HCT116 (cell line): ENCODE data around the gene KPNA3. TPM values are rescaled to one million over a fixed set of nuclear protein-coding genes. Genes with fewer than 3 reads are reported as not detected.

Experiments used
- ATAC-seq: fragments of 200-7000 bp; cut with Tn5 transposase; 2 replicates; pipeline ENCODE4 v1.9.1; 2020; ENCODE audit warnings: mild to moderate bottlenecking, moderate library complexity
- BruUV-seq: library from RNA; stranded (reverse); fragments of 400-500 nt; replicated peaks from 2 replicates; lab custom pipeline; 2021; lab: Mats Ljungman, UMichigan
- CTCF ChIA-PET: fragments of 300-600 bp; sonication (Branson Sonifier 250); formaldehyde crosslinking; loops from one replicate; lab custom pipeline; 2021; ENCODE audit warnings: antibody characterized with exemption; lab: Charles Lee
- POLR2A ChIA-PET: fragments of 300-600, 350-600 bp; sonication (Branson Sonifier 250); formaldehyde crosslinking; loops from one replicate; lab custom pipeline; 2021; ENCODE audit warnings: antibody characterized with exemption; lab: Charles Lee
- RAD21 ChIA-PET, 2 experiments: fragments of 300-600 bp; sonication (Branson Sonifier 250); formaldehyde crosslinking; loops; one replicate each; lab custom pipeline; 2023; ENCODE audit warnings: low total read pairs in 2 of 2; ENCODE audit not compliant: uncharacterized antibody in 2 of 2, unreplicated experiment in 2 of 2, low non-redundant PET in 1 of 2; lab: Charles Lee
- DNase-seq: peaks from one replicate; pipeline ENCODE4 v3.0.0-alpha.2; 2010; ENCODE audit warnings: low read depth, low spot score
- H2AFZ ChIP-seq: fragments of 200-600 bp; shearing (Covaris generic), sonication (generic); 2 replicates; pipeline ENCODE4 v1.6.1; 2017; ENCODE audit warnings: low read depth, mixed run types, mixed read lengths, antibody characterized with exemption, low read length; ENCODE audit not compliant: poor library complexity, severe bottlenecking
- H3K27ac ChIP-seq: 2 replicates; pipeline ENCODE4 v1.5.1; 2012; ENCODE audit warnings: low read depth, low read length
- H3K27me3 ChIP-seq: fragments of 200-600 bp; sonication (generic); 2 replicates; pipeline ENCODE4 v1.6.1; 2016; ENCODE audit warnings: mixed run types, low read length, mixed read lengths; ENCODE audit not compliant: insufficient read depth
- H3K36me3 ChIP-seq, 2 experiments: fragments of 200-500 bp in 1 of 2; fragments of 200-600 bp in 1 of 2; sonication (Bioruptor generic) in 1 of 2; sonication (generic) in 1 of 2; 2 replicates each; pipeline versions ENCODE4 v1.5.1 to v1.6.1; 2014 to 2016; ENCODE audit warnings: low read length in 2 of 2, inconsistent platforms in 1 of 2, mixed read lengths in 1 of 2, mixed run types in 1 of 2; ENCODE audit not compliant: insufficient read depth in 2 of 2, control insufficient read depth in 1 of 2
- H3K4me1 ChIP-seq, 2 experiments: fragments of 200-600 bp in 1 of 2; sonication (generic) in 1 of 2; 2 replicates each; pipeline versions ENCODE4 v1.5.1 to v1.6.1; 2012 to 2017; ENCODE audit warnings: low read length in 2 of 2, inconsistent platforms in 1 of 2, mild to moderate bottlenecking in 1 of 2, mixed read lengths in 1 of 2, mixed run types in 1 of 2, moderate library complexity in 1 of 2; ENCODE audit not compliant: insufficient read depth in 2 of 2, control insufficient read depth in 1 of 2
- H3K4me2 ChIP-seq: fragments of 200-600 bp; sonication (generic); 2 replicates; pipeline ENCODE4 v1.6.1; 2017; ENCODE audit warnings: mixed run types, low read length, mixed read lengths
- H3K4me3 ChIP-seq, 2 experiments: fragments of 200-600 bp in 1 of 2; sonication (generic) in 1 of 2; replicated peaks in 1 of 2; 2 replicates each; pipeline ENCODE4 v1.5.1; 2011 to 2016; ENCODE audit warnings: low read length in 2 of 2, control low read depth in 1 of 2, low read depth in 1 of 2, mild to moderate bottlenecking in 1 of 2, mixed read lengths in 1 of 2, mixed run types in 1 of 2
- H3K79me2 ChIP-seq: fragments of 200-600 bp; sonication (generic); 2 replicates; pipeline ENCODE4 v1.6.1; 2017; ENCODE audit warnings: mild to moderate bottlenecking, mixed run types, low read length, moderate library complexity, mixed read lengths; ENCODE audit not compliant: insufficient read depth
- H3K9ac ChIP-seq: fragments of 200-600 bp; sonication (generic); 2 replicates; pipeline ENCODE4 v1.6.1; 2016; ENCODE audit warnings: low read length, mixed read lengths
- H3K9me2 ChIP-seq: fragments of 200-600 bp; sonication (generic), shearing (Covaris generic); 2 replicates; pipeline ENCODE4 v1.6.1; 2017; ENCODE audit warnings: mixed run types, mild to moderate bottlenecking, moderate library complexity; ENCODE audit not compliant: insufficient read depth
- H3K9me3 ChIP-seq, 2 experiments: fragments of 200-500 bp in 1 of 2; fragments of 200-600 bp in 1 of 2; sonication (Bioruptor generic) in 1 of 2; sonication (generic) in 1 of 2; 2 replicates each; pipeline ENCODE4 v1.6.1; 2014 to 2017; ENCODE audit warnings: low read length in 2 of 2, mixed read lengths in 2 of 2, inconsistent platforms in 1 of 2, low read depth in 1 of 2, mild to moderate bottlenecking in 1 of 2, mixed run types in 1 of 2, moderate library complexity in 1 of 2; ENCODE audit not compliant: control insufficient read depth in 1 of 2, insufficient read depth in 1 of 2
- H4K20me1 ChIP-seq: fragments of 200-600 bp; sonication (generic), shearing (Covaris generic); 2 replicates; pipeline ENCODE4 v1.6.1; 2017; ENCODE audit warnings: mixed run types, mild to moderate bottlenecking, moderate library complexity; ENCODE audit not compliant: insufficient read depth
- ATF3 ChIP-seq: IDR thresholded peaks from 2 replicates; pipeline ENCODE4 v1.6.1; 2012
- CEBPB ChIP-seq: IDR thresholded peaks from 2 replicates; pipeline ENCODE4 v1.6.1; 2012; ENCODE audit warnings: low read depth
- EGR1 ChIP-seq: IDR thresholded peaks from 2 replicates; pipeline ENCODE4 v1.6.1; 2012; ENCODE audit warnings: low read depth
- EZH2 ChIP-seq: fragments of 200-600 bp; sonication (generic); IDR thresholded peaks from 2 replicates; pipeline ENCODE4 v1.6.1; 2017; ENCODE audit warnings: antibody characterized with exemption, mixed run types
- EZH2phosphoT487 ChIP-seq: fragments of 200-600 bp; IDR thresholded peaks from 2 replicates; pipeline ENCODE4 v1.6.1; 2018; ENCODE audit warnings: antibody characterized with exemption, borderline replicate concordance
- JUND ChIP-seq: IDR thresholded peaks from 2 replicates; pipeline ENCODE4 v1.6.1; 2012
- MAX ChIP-seq: IDR thresholded peaks from 2 replicates; pipeline ENCODE4 v1.6.1; 2012
- REST ChIP-seq: IDR thresholded peaks from 2 replicates; pipeline ENCODE4 v1.6.1; 2012; ENCODE audit warnings: low read depth
- TCF7L2 ChIP-seq: IDR thresholded peaks from 2 replicates; pipeline ENCODE4 v1.7.0; 2011; ENCODE audit warnings: borderline replicate concordance, inconsistent platforms; ENCODE audit not compliant: insufficient read depth, insufficient read length; ENCODE audit errors: extremely low read depth
- YY1 ChIP-seq: IDR thresholded peaks from 2 replicates; pipeline ENCODE4 v1.6.1; 2011; ENCODE audit warnings: low read length, low read depth, moderate library complexity, mild to moderate bottlenecking; ENCODE audit not compliant: insufficient replicate concordance; ENCODE audit errors: extremely low read depth
- ZBTB33 ChIP-seq: IDR thresholded peaks from 2 replicates; pipeline ENCODE4 v1.6.1; 2011; ENCODE audit warnings: mild to moderate bottlenecking, low read length, moderate library complexity; ENCODE audit not compliant: insufficient replicate concordance; ENCODE audit errors: extremely low read depth
- ZFX ChIP-seq: fragments of 450-650 bp; IDR thresholded peaks from 2 replicates; pipeline ENCODE4 v1.6.1; 2017
- ZNF274 ChIP-seq: fragments of 200-500 bp; sonication (Bioruptor generic); IDR thresholded peaks from 2 replicates; pipeline ENCODE4 v1.6.1; 2014; ENCODE audit warnings: mild to moderate bottlenecking, low read depth, low read length, inconsistent platforms
- intact Hi-C: fragments of 100-400 bp; cut with micrococcal nuclease; formaldehyde crosslinking; loops from 2 replicates; pipeline ENCODE4 v1.10.0; 2022
- total RNA-seq: library from RNA; stranded (reverse); gene quantifications from one replicate; pipeline ENCODE4 v1.2.1, GENCODE V29; 2021; ENCODE audit not compliant: unreplicated experiment

KPNA3 gene
- total RNA-seq, 1 experiment from 2014 or later, result 45.0 TPM

- TF ChIP-seq TCF7L2, result no peak
These were observed 40.9 kb upstream of the KPNA3 start (continued) for GRCh38 chr13:49833402-49833801.

GRCh38 chr13:49831455-49831854 lies 39.0 kb upstream of the KPNA3 start:
- DNase-seq (no peak), ATAC-seq (no peak)
- Histone ChIP-seq H4K20me1 (no peaks in the 10 kb centered on the region), H3K27ac (no peak overlapping the region), H2AFZ (no peak overlapping the region), H3K79me2 (no peaks in the 10 kb centered on the region), H3K36me3 (no peaks in the 10 kb centered on the region), H3K9ac (no peak overlapping the region), H3K27me3 (no peaks in the 10 kb centered on the region), H3K4me1 (0 out of 4 replicates have a peak, but pooled peaks cover 0 to 4% of the 10 kb centered on the region in 2 experiments), H3K9me2 (no peaks in the 10 kb centered on the region), H3K4me2 (no peak overlapping the region), H3K9me3 (no peaks in the 10 kb centered on the region), H3K4me3 (no peak overlapping the region)
- intact Hi-C loops, result no loop called here
- ChIA-PET POLR2A (no interaction called here), CTCF (no interaction called here), RAD21 (no interaction called here)
- BruUV-seq, result no TSS peak
- no peak for TF ChIP-seq EGR1
- no peak for TF ChIP-seq ZBTB33
- TF ChIP-seq ZNF274, result no peak
- no peak for TF ChIP-seq CEBPB
- TF ChIP-seq REST, result no peak
- no peak for TF ChIP-seq ATF3
- no peak for TF ChIP-seq ZFX
- no peak for TF ChIP-seq YY1
- no peak for TF ChIP-seq MAX
- no peak for TF ChIP-seq JUND
- TF ChIP-seq EZH2phosphoT487, result no peak
- no peak for TF ChIP-seq EZH2
